GM18511 (cell line): Measurements from ENCODE around the gene GMPPA.

Source experiments
- ATAC-seq: cut with Tn5 transposase; IDR thresholded peaks from one replicate; pipeline ENCODE4 v1.9.1; 2021; ENCODE audit warnings: mild to moderate bottlenecking, moderate library complexity; ENCODE audit not compliant: unreplicated experiment

Gene GMPPA

GRCh38 chr2:219501849-219502248 is 3.2 kb downstream of the GMPPA start:
- no peak for ATAC-seq

- ATAC-seq = no peak
Observed at GRCh38 chr2:219502618-219503017, 3.9 kb downstream of the GMPPA start.

- ATAC-seq = no peak
Observed at GRCh38 chr2:219505585-219505984, 6.9 kb downstream of the GMPPA start.

GRCh38 chr2:219506153-219506801 is 7.6 kb downstream of the GMPPA start:
- ATAC-seq = no peak

GRCh38 chr2:219506802-219507526 is 8.3 kb downstream of the GMPPA start:
- no peak for ATAC-seq

- no peak for ATAC-seq
Observed at GRCh38 chr2:219507581-219508443, 9.1 kb downstream of the GMPPA start.

- ATAC-seq = no peak
Observed at GRCh38 chr2:219508444-219508734, 9.7 kb downstream of the GMPPA start.

- ATAC-seq = peak; percentile 28
Observed at GRCh38 chr2:219508971-219509779, 10.5 kb downstream of the GMPPA start.

- peak; percentile 79 for ATAC-seq
Observed at GRCh38 chr2:219509780-219510511, 11.3 kb downstream of the GMPPA start.

- ATAC-seq = no peak
Observed at GRCh38 chr2:219510512-219511135, 11.9 kb downstream of the GMPPA start.

GRCh38 chr2:219511547-219512325 is 13.0 kb downstream of the GMPPA start:
- no peak for ATAC-seq

GRCh38 chr2:219512524-219513216 is 14.0 kb downstream of the GMPPA start:
- no peak for ATAC-seq

- ATAC-seq = no peak
Observed at GRCh38 chr2:219513787-219514186, 15.1 kb downstream of the GMPPA start.

GRCh38 chr2:219514196-219514761 is 15.6 kb downstream of the GMPPA start, which contains the start of gene ASIC4:
TSS of gene ASIC4 (plus strand) at chr2:219514482. CDS start at chr2:219514725, 243 bp downstream.
- ATAC-seq = no peak

- ATAC-seq = no peak
Observed at GRCh38 chr2:219514836-219515235, 16.1 kb downstream of the GMPPA start.

GRCh38 chr2:219515874-219516629 is 17.4 kb downstream of the GMPPA start:
- no peak for ATAC-seq

- no peak for ATAC-seq
Observed at GRCh38 chr2:219516888-219517287, 18.2 kb downstream of the GMPPA start.
